H1 (cell line): ENCODE measurements around the gene MYO1D. TPM values are rescaled to one million over a fixed set of nuclear protein-coding genes. Genes with fewer than 3 reads are reported as not detected.

Source experiments
- TAF7 ChIP-seq: optimal IDR thresholded peaks from 2 replicates; pipeline ENCODE3; 2011; ENCODE audit warnings: low read depth, mild to moderate bottlenecking, inconsistent platforms, low read length, moderate library complexity, borderline replicate concordance
- polyA plus RNA-seq, 7 experiments: library from polyadenylated mRNA; depleted of rRNA in 3 of 7; stranded (reverse) in 5 of 7; unstranded in 2 of 7; fragments of >200 nt in 5 of 7; fragments of 200-250 nt in 2 of 7; gene quantifications; 1 replicate in 5 of 7; 2 replicates in 1 of 7; 4 replicates in 1 of 7; pipeline versions ENCODE4 v1.2.1 to v1.2.3, GENCODE V29; 2011 to 2013; ENCODE audit warnings: missing spikeins in 2 of 7, mixed read lengths in 2 of 7
- total RNA-seq: library from RNA; stranded (reverse); fragmentation: NEBNext Ultra II Directional; extraction: Animal tissue kit (Norgen Biotek cat#: 25700); gene quantifications from 2 replicates; pipeline ENCODE4 v1.2.1, GENCODE V29; 2021
- TF ChIP-seq, protein P1 (sequence below), 3 experiments: IDR thresholded peaks; 1 replicate in 2 of 3; 2 replicates in 1 of 3; pipeline versions ENCODE4 v1.5.1 to v1.6.1; 2011; ENCODE audit warnings: low read length in 3 of 3, mild to moderate bottlenecking in 3 of 3, inconsistent platforms in 2 of 3, low read depth in 1 of 3, moderate library complexity in 1 of 3; ENCODE audit not compliant: insufficient read depth in 1 of 3; ENCODE audit errors: control extremely low read depth in 1 of 3

Gene MYO1D
- total and polyA plus RNA-seq, 2 of the 8 experiments (the other 6 are each of a cell fraction or from before 2014, with no cell fraction given), result 6.5 to 25.4 TPM

DNA sequence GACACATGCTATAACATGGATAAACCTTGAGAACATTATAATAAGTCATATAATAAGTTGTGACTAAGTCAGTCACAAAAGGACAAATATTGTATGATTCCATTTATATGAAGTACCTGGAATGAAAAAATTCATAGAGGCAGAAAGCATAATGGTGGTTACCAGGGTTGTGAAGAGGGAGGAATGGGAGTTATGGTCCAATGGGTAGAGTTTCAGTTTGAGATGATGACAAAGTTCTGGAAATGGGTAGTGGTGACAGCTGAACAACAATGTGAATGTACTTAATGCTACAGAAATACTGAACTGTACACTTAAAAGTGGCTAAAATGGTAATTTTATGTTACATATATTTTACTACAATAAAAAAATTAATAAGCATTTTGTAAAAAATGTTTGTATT lies 49.7 kb downstream of the MYO1D start (continued):
- no peak for TF ChIP-seq TAF7
- TF ChIP-seq, protein P1, sequence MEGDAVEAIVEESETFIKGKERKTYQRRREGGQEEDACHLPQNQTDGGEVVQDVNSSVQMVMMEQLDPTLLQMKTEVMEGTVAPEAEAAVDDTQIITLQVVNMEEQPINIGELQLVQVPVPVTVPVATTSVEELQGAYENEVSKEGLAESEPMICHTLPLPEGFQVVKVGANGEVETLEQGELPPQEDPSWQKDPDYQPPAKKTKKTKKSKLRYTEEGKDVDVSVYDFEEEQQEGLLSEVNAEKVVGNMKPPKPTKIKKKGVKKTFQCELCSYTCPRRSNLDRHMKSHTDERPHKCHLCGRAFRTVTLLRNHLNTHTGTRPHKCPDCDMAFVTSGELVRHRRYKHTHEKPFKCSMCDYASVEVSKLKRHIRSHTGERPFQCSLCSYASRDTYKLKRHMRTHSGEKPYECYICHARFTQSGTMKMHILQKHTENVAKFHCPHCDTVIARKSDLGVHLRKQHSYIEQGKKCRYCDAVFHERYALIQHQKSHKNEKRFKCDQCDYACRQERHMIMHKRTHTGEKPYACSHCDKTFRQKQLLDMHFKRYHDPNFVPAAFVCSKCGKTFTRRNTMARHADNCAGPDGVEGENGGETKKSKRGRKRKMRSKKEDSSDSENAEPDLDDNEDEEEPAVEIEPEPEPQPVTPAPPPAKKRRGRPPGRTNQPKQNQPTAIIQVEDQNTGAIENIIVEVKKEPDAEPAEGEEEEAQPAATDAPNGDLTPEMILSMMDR (IDR thresholded peaks at IDR 0.05; ENCODE audit: control extremely low read depth in 1 of 3, insufficient read depth in 1 of 3, low read depth in 1 of 3, low read length in 3 of 3), result no peak
